GM12878 (cell line): Measurements from ENCODE around the gene ATL3. TPM values are rescaled to one million over a fixed set of nuclear protein-coding genes. Genes with fewer than 3 reads are reported as not detected.
"Not testable (repeated sequence)": the region's sequence is repeated elsewhere in the genome, so short reads cannot be mapped to it uniquely, and the experiment has no call there.

Experiments
- ATAC-seq: fragments of 200-7000 bp; cut with Tn5 transposase; 3 replicates; pipeline ENCODE4 v1.9.1; 2020; ENCODE audit warnings: mild to moderate bottlenecking, moderate library complexity
- BruUV-seq: library from RNA; stranded (reverse); fragments of 400-500 nt; replicated peaks from 2 replicates; lab custom pipeline; 2021; lab: Mats Ljungman, UMichigan
- CTCF ChIA-PET: fragments of 300-600 bp; sonication (Branson Sonifier 250); formaldehyde crosslinking; extraction: SDS; loops from one replicate; lab custom pipeline; 2021; ENCODE audit warnings: inconsistent platforms; lab: Yijun Ruan, JAX
- POLR2A ChIA-PET: fragments of 350-600 bp; formaldehyde crosslinking; extraction: SDS; loops from one replicate; lab custom pipeline; 2021; ENCODE audit warnings: inconsistent platforms; lab: Charles Lee
- RAD21 ChIA-PET: fragments of 300-600 bp; sonication (Branson Sonifier 250); formaldehyde crosslinking; loops from one replicate; lab custom pipeline; 2023; ENCODE audit warnings: antibody characterized with exemption; ENCODE audit not compliant: unreplicated experiment; lab: Charles Lee
- SMC1A ChIA-PET: fragments of 300-600 bp; sonication (Branson Sonifier 250); formaldehyde crosslinking; loops from one replicate; lab custom pipeline; 2023; ENCODE audit not compliant: unreplicated experiment, uncharacterized antibody; lab: Charles Lee
- DNase-seq: peaks from one replicate; pipeline ENCODE4 v3.0.0-alpha.2; 2011; ENCODE audit warnings: low read depth, low spot score
- FAIRE-seq: peaks from 3 replicates; lab custom pipeline; 2011; peaks lifted over from hg19 to GRCh38; lab: Jason Lieb, UNC
- H2AFZ ChIP-seq: 2 replicates; pipeline ENCODE4 v1.6.0; 2011; ENCODE audit warnings: low read depth, low read length, control low read depth; ENCODE audit not compliant: control insufficient read depth
- H3K27ac ChIP-seq: 2 replicates; pipeline ENCODE4 v1.5.1; 2011; ENCODE audit warnings: control low read depth; ENCODE audit not compliant: control insufficient read depth, insufficient read depth
- H3K27me3 ChIP-seq, 2 experiments: replicated peaks in 1 of 2; 2 replicates each; pipeline versions ENCODE4 v1.6.0 to v1.6.1; 2011; ENCODE audit warnings: low read length in 1 of 2; ENCODE audit not compliant: control insufficient read depth in 2 of 2, insufficient read depth in 2 of 2
- H3K36me3 ChIP-seq, 2 experiments: 2 replicates each; pipeline ENCODE4 v1.5.1; 2011; ENCODE audit warnings: low read length in 1 of 2; ENCODE audit not compliant: control insufficient read depth in 2 of 2, insufficient read depth in 2 of 2
- H3K4me1 ChIP-seq: 2 replicates; pipeline ENCODE4 v1.6.1; 2011; ENCODE audit warnings: mild to moderate bottlenecking, low read length, moderate library complexity, mixed read lengths; ENCODE audit not compliant: control insufficient read depth, insufficient read depth
- H3K4me2 ChIP-seq: 2 replicates; pipeline ENCODE4 v1.6.0; 2011; ENCODE audit warnings: control low read depth; ENCODE audit not compliant: control insufficient read depth, insufficient read depth
- H3K4me3 ChIP-seq: fragments of 200-600 bp; sonication (generic); 2 replicates; pipeline ENCODE4 v1.5.1; 2016
- H3K79me2 ChIP-seq: 2 replicates; pipeline ENCODE4 v1.6.0; 2011; ENCODE audit warnings: low read length; ENCODE audit not compliant: control insufficient read depth, insufficient read depth
- H3K9ac ChIP-seq: 2 replicates; pipeline ENCODE4 v1.8.0; 2011; ENCODE audit warnings: low read length, control low read depth, mixed read lengths; ENCODE audit not compliant: control insufficient read depth, insufficient read depth
- H3K9me3 ChIP-seq: replicated peaks from 3 replicates; pipeline ENCODE4 v1.5.1; 2011; ENCODE audit warnings: mild to moderate bottlenecking, low read length; ENCODE audit not compliant: control insufficient read depth, insufficient read depth
- H4K20me1 ChIP-seq: 2 replicates; pipeline ENCODE4 v1.6.0; 2011; ENCODE audit not compliant: control insufficient read depth, insufficient read depth
- IKZF1 ChIP-seq: fragments of 450-650 bp; conservative IDR thresholded peaks from 2 replicates; pipeline ENCODE4 v1.6.1; 2017; ENCODE audit warnings: antibody characterized with exemption, mild to moderate bottlenecking
- NFXL1 ChIP-seq: fragments of 450-650 bp; IDR thresholded peaks from 2 replicates; pipeline ENCODE4 v1.6.1; 2017; ENCODE audit warnings: antibody characterized with exemption, mild to moderate bottlenecking, borderline replicate concordance
- NR2F1 ChIP-seq: fragments of 450-650 bp; conservative IDR thresholded peaks from 2 replicates; pipeline ENCODE4 v1.6.1; 2017; ENCODE audit warnings: mild to moderate bottlenecking
- RUNX3 ChIP-seq: IDR thresholded peaks from 2 replicates; pipeline ENCODE4 v1.6.1; 2012; ENCODE audit warnings: low read length, inconsistent platforms
- SREBF2 ChIP-seq: IDR thresholded peaks from 2 replicates; pipeline ENCODE4 v1.6.1; 2012; ENCODE audit warnings: mild to moderate bottlenecking, low read length
- YY1 ChIP-seq: IDR thresholded peaks from 2 replicates; pipeline ENCODE4 v1.6.1; 2011; ENCODE audit warnings: low read depth, mild to moderate bottlenecking, low read length
- WGBS: methylation state at CpG from one replicate; pipeline ENCODE4 v1.1.6; 2016; ENCODE audit warnings: low lambda C conversion rate; ENCODE audit not compliant: insufficient replicate concordance, insufficient coverage; ENCODE audit errors: missing lambda C conversion rate; 5-methylcytosine and 5-hydroxymethylcytosine counted together
- in situ Hi-C: fragments of 300-500 bp; cut with MboI; formaldehyde crosslinking; loops from 9 replicates; pipeline ENCODE4 v1.14.3; 2018; ENCODE audit warnings: mixed read lengths
- intact Hi-C: fragments of 100-400 bp; cut with micrococcal nuclease; formaldehyde crosslinking; loops from one replicate; pipeline ENCODE4 v1.14.2; 2022; ENCODE audit not compliant: unreplicated experiment
- polyA plus RNA-seq, 11 experiments: library from polyadenylated mRNA; depleted of rRNA in 4 of 11; unstranded in 6 of 11; stranded (reverse) in 5 of 11; fragments of >200 nt; fragmentation: Nextera tagmentation in 4 of 11; fragmentation: Illumina TruSeq in 1 of 11; extraction: Ambion mirVana in 4 of 11; extraction: Trizol in 1 of 11; gene quantifications; 1 replicate in 1 of 11; 2 replicates in 10 of 11; pipeline versions ENCODE4 v1.2.1 to v1.2.3, GENCODE V29; 2011 to 2016; ENCODE audit warnings: inconsistent platforms in 2 of 11, missing spikeins in 2 of 11, low read depth in 1 of 11
- total RNA-seq, 4 experiments: library from RNA; depleted of rRNA in 3 of 4; stranded (reverse); fragments of >200 nt in 3 of 4; fragmentation: Illumina TruSeq in 1 of 4; extraction: Trizol in 1 of 4; gene quantifications; 2 replicates each; pipeline versions ENCODE4 v1.2.1 to v1.2.3, GENCODE V29; 2013 to 2021

Gene ATL3
- total and polyA plus RNA-seq, 10 of the 15 experiments (the other 5 are each of a cell fraction or from before 2014, with no cell fraction given), result 12.0 to 36.0 (median 21.5) TPM

GRCh38 chr11:63608353-63609345, 62.5 kb downstream of the ATL3 start:
- H2AFZ ChIP-seq, result no peak overlapping the region
- H3K9ac ChIP-seq, result no peak overlapping the region
- no peak overlapping the region for H3K4me3 ChIP-seq
- no TSS peak for BruUV-seq
- intact Hi-C loops (no loop called here), in situ Hi-C loops (no loop called here)
- no peak overlapping the region for H3K4me2 ChIP-seq
- H3K27ac ChIP-seq, result no peak overlapping the region
- WGBS, result 61% methylated on average over 11 of the region's 11 CpGs
- TF ChIP-seq SREBF2 (no peak), IKZF1 (peak; percentile 16; the same call in 1 of the 2 replicates), RUNX3 (peak; percentile 58; the same call in 1 of the 2 replicates)
- FAIRE-seq, result no peak
- ChIA-PET RAD21 (no interaction called here), SMC1A (interaction anchor here (0.7 to 1.1 kb wide), 2 partner anchors 15 to 129 kb away, joined by 4 to 5 read pairs; no protein-coding TSS in a partner anchor), CTCF (interaction anchor here (0.8 to 1.1 kb wide), 2 partner anchors 129 to 130 kb away, joined by 3 to 5 read pairs; no protein-coding TSS in a partner anchor), POLR2A (no interaction called here)
- H3K36me3 ChIP-seq, result no peaks in the 10 kb centered on the region
- H3K9me3 ChIP-seq, result no peaks in the 10 kb centered on the region
- H4K20me1 ChIP-seq, result no peaks in the 10 kb centered on the region
- no peaks in the 10 kb centered on the region; a peak in 1 of 4 replicates for H3K27me3 ChIP-seq
- ATAC-seq, result no peak
- no peak for DNase-seq
- no peaks in the 10 kb centered on the region for H3K79me2 ChIP-seq
- peaks cover under 1% of the 10 kb centered on the region; the same call in 1 of the 2 replicates for H3K4me1 ChIP-seq

- Histone ChIP-seq H3K9me3 (no peaks in the 10 kb centered on the region), H3K4me2 (no peak overlapping the region), H3K36me3 (no peaks in the 10 kb centered on the region), H3K27me3 (no peaks in the 10 kb centered on the region), H3K79me2 (no peaks in the 10 kb centered on the region), H3K4me1 (no peaks in the 10 kb centered on the region), H2AFZ (no peak overlapping the region), H3K9ac (no peak overlapping the region), H4K20me1 (no peaks in the 10 kb centered on the region), H3K27ac (no peak overlapping the region), H3K4me3 (no peak overlapping the region)
- ChIA-PET POLR2A (interaction anchor here (1.8 kb wide), 1 partner anchor 11 kb away, joined by 4 read pairs; no protein-coding TSS in a partner anchor), RAD21 (no interaction called here), SMC1A (interaction anchor here (2.3 kb wide), 1 partner anchor 24 kb away, joined by 6 read pairs; no protein-coding TSS in a partner anchor), CTCF (no interaction called here)
- intact Hi-C loops, result no loop called here
- 55% methylated on average over 3 of the region's 3 CpGs for WGBS
- peak; percentile 40; the same call in 1 of the 2 replicates for TF ChIP-seq NR2F1
- 0 out of 2 replicates have a peak, but pooled peaks have one; percentile 26 for TF ChIP-seq YY1
- no peak for TF ChIP-seq NFXL1
- BruUV-seq, result no TSS peak
- ATAC-seq (no peak; the same call in 2 of the 3 replicates), FAIRE-seq (no peak), DNase-seq (no peak)
- in situ Hi-C loops, result no loop called here
These were observed 68.0 kb downstream of the ATL3 start for GRCh38 chr11:63603180-63603518.

DNA sequence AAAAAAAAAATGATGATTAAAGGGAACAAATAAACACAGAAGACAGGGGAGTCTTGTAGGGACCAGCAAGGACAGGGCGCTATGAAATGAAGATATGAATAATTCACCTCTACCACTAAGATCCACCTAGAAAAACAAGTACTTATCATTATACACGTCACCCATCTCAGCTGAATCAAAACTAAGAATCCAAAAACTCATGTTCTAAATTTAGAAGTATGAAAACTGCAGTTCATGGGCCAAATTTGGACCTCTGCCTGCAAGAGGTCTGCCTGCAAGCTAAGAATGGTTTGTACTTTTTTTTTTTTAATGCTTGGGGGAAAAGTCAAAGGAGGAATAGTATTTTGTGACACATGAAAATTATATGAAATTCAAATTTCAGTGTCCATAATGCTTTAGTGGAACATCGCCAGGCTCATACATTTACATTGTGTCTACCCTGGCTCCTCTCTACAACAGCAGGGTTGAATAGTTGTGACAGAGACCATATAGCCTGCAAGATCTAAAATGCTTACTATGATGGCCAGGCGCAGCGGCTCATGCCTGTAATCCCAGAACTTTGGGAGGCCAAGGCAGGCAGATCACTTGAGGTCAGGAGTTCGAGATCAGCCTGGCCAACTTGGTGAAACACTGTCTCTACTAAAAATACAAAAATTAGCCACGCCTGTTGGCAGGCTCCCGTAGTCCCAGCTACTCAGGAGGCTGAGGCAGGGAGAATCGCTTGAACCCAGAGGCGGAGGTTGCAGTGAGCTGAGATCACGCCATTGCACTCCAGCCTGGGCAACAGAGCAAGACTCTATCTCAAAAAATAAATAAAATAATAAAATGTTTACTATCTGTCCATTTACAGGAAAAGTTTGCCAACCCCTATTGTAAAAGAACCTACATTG, 68.6 kb downstream of the ATL3 start:
- H2AFZ ChIP-seq, in situ Hi-C loops, H3K4me1 ChIP-seq, intact Hi-C loops, DNase-seq, H3K27me3 ChIP-seq, H3K79me2 ChIP-seq, H3K9me3 ChIP-seq, H3K27ac ChIP-seq, H4K20me1 ChIP-seq, H3K4me3 ChIP-seq, BruUV-seq, H3K9ac ChIP-seq, H3K36me3 ChIP-seq, FAIRE-seq, CTCF ChIA-PET, H3K4me2 ChIP-seq, ATAC-seq: not testable (repeated sequence)
- RAD21 ChIA-PET, result interaction anchor here (1.2 kb wide), 1 partner anchor 82 kb away, joined by 3 read pairs; no protein-coding TSS in a partner anchor
- 64% methylated on average over 11 of the region's 11 CpGs for WGBS
- POLR2A ChIA-PET, result interaction anchor here (1.8 kb wide), 1 partner anchor 11 kb away, joined by 4 read pairs; no protein-coding TSS in a partner anchor
- SMC1A ChIA-PET, result interaction anchor here (2.3 kb wide), 1 partner anchor 25 kb away, joined by 6 read pairs; no protein-coding TSS in a partner anchor
